Activated naive CD4-positive, alpha-beta T cell treated with anti-CD3 and anti-CD28 coated beads, Interleukin-2, amount 50 U/mL, for 16 hours (primary cell): ENCODE results near the gene TMEM231.
"Not testable (repeated sequence)": the region's sequence is repeated elsewhere in the genome, so short reads cannot be mapped to it uniquely, and the experiment has no call there.

Experiments
- DNase-seq: peaks from one replicate; pipeline ENCODE4 v3.0.0-alpha.2; 2020

The TMEM231 gene

GRCh38 chr16:75529056-75529905, 26.8 kb downstream of the TMEM231 start:
- no peak for DNase-seq

- no peak for DNase-seq
Measured at GRCh38 chr16:75527825-75528299, 28.2 kb downstream of the TMEM231 start.

- DNase-seq: no peak
Measured at GRCh38 chr16:75526032-75526790, 29.8 kb downstream of the TMEM231 start.

GRCh38 chr16:75519175-75519574, 36.9 kb downstream of the TMEM231 start:
- DNase-seq: no peak

- DNase-seq: peak; percentile 30
Measured at GRCh38 chr16:75516189-75516966, 39.7 kb downstream of the TMEM231 start.

DNA sequence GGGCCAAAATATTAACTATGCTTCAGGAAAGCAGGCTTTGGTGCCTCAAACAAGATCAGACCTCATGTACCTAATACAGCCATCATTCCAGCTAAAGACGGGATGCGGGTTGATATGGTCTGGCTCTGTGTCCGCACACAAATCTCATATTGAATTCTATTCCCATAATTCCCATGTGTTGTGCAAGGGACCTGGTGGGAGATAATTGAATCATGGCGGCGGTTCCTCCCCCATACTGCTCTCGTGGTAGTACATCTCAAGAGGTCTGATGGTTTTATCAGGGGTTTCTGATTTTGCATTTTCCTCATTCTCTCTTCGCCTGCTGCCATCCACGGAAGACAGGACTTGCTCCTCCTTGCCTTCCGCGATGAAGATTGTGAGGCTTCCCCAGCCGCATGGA, 41.8 kb downstream of the TMEM231 start:
- DNase-seq: no peak

DNA sequence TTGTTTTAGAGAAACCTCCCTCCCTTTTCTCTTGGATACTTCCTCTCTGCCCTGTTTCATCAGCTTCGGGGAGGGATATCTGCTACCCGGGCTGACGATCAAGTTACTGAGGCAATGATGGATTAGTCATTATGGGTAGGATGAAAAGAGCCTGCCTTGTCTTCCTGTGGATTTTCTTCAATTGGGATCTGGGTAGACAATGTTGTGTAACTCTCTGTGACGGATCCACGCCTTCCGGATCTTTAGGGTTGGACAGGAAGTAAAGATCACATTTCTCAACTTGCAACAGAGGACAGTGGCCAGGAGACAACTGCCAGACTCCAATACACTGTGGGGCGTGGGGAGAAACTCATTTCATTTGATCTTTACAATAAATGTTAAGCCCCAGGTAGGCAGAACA, 49.5 kb downstream of the TMEM231 start:
- DNase-seq: no peak

DNA sequence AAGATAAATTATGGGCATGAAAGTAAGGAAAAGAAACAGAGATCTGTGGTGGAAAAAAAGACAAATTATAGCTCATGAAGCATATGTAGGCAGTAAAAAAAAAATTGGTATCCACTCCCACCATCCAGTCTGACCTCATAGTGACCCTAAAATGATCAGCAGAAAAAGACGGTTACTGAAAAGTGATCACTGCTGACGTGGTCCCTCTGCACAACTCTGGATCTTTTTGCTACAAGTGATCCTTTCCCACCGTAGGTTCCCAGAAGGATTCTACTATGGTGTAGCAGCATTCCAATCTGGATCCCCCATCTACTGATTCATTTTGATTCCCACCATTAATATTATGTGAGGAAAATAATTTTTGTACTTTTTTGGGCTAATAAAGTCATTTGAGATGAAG, 49.9 kb downstream of the TMEM231 start:
- no peak for DNase-seq

DNA sequence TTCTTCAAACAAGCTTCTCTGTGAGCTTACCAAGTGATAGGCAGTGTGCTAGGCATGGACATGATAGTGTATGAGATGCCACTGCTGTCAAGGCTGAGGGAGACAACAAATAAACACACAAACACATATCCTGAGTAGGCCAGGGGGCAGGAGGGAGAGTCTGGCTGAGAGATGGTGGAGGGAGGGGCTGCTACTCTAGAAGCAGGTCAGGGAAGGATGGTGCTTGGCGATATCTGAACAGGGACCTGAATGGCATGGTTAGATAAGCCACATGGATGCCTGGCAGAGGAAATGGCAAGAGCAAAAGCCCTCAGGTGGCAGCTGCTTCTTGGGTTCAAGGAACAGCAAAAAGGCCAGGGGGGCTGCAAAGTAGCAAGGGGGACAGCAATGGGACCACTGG, 52.3 kb downstream of the TMEM231 start:
- no peak for DNase-seq

GRCh38 chr16:75502916-75503605, 53.0 kb downstream of the TMEM231 start:
- no peak for DNase-seq

DNA sequence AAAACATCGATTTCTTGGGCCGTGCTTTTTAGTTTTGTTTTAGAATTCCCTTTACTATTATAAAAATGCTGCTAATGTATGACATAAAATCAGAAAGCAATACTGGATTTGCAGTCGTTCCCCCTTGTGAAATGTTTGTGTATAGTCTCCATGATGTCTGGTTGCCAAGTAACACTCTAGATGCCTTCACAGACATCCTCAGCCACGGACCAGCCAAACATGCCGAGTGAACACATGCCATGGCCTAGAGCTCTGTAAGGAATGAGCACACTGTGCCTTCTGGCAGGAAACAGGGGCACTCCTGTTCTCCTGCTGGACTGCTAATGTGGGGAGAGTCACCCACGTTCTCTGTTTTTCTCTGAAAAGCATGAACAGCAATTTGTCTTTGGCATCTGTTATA, 54.2 kb downstream of the TMEM231 start:
- not testable (repeated sequence) for DNase-seq

DNA sequence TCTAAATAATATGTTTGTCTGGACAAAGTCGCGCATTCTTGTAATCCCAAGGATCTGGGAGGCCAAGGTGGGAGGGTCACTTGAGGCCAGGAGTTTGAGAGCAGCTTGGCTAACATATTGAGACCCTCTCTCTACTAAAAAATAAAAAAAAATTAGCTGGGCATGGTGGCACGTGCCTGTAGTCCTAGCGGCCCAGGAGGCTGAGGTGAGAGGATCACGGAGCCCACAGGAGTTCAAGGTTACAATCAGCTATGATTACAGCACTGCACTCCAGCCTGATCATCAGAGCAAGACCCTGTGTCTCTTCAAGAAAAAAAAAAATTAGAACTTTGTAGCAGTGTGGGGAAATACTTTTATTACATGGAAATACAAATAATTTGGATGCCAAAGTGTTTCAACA, 54.7 kb downstream of the TMEM231 start:
- DNase-seq: no peak

DNA sequence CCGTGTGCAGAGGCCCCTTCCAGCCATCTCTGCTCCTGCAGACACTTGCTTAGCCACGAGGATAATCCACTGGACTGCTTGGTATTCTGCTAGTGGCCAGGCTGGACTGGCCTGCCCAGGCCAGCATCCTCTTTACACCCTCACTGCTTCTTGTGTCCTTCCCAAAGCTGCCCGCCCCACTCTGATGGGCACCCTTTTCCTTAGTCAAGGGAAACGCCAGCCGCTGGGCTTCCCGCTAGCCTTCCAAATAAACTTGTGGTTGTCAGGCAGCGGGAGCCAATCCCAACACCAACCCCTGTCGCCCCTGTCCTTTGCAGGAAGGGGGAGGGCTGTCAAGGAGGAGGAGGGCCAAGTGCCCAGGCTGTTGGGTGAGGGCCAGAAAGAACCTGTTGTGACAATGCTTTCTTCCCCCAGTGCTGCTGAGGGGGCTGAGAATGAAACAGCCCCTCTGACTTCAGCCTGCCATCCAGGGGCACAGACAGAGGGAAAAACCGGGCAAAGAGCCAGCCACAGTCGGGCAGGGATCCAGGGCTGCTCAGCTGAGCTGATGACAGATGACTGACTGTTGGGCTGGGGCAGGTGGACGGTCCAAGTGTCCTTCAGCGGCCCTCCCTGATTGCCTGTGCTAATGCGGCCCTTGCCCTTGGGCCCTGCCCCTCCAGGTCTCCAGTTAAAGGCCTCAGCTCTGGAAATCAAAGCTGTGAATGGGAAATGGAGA, 57.3 kb downstream of the TMEM231 start:
- DNase-seq: not testable (repeated sequence)

DNA sequence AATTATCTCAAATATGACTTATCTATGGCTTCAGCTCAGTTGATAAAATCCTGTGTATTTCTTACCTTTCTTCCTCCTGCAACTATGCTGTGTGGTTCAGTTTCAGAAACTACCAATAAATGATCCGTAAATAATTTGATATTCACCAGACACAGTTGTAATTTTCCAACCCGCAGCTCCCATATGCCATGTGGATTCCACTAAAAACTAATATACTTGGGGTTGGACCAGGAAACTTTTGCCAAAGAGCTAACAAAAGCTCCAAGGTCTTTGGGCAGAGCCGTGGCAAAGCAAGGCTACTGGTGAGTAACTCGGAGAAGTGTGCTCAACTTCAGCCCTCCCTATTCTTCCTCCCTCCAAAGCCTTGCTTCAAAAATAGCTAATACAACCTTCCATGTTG, 58.5 kb downstream of the TMEM231 start:
- no peak for DNase-seq

DNA sequence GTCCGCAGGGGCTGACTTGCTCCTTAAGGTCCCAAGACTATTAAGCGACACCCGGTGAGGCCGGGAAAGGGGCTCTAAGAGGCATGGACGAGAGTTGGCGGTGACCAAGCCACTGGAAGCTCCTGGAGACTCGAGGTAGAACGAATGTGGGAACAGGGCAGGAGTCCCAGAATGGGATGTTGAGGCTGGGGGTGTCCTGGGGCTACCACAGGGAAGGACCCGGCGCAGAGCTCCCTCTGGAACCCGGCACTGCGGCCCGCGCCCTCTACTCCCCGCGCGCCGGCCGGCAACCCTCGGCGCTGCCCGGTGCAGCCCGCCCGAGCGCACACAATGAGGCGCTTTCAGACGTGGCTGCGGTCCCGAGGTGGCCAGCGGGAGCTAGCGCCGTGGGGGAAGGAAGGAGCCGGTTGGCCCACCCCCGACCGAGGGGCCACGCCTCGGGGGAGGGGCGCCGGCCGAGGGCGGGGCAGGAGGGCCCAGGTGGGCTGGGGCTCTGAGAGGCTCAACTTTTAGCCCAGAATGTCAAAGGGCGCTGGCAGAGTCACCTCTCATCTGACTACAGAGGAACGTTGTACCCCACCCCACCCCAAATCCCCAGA, 60.9 kb downstream of the TMEM231 start, which contains the start of gene CHST6:
Gene CHST6 (minus strand): TSS at position 366 of the 599 bp plus-strand sequence. CDS start 15,613 bp downstream, outside the sequence.
- peak; percentile 23 for DNase-seq

DNA sequence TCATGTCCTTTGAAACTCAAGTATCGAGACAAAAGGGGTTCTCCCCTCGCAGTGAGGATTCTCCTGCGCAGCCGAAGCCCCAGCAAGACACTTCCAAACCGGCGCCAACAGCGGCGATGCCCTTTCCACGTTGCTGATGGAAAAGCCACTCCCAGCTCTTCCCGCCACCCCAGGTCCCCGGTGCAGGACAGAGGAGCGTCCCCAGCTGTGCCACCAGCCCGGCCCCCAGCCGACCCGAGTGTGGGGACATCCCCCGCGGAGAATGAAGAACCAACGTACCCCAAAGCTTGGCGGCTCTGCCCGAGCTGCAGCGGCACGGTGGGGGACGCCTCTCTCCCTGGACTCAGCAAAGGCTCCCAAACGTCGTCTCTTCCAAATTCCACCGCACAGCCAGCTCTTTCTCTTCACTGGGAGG, 61.4 kb downstream of the TMEM231 start:
- DNase-seq: no peak

GRCh38 chr16:75494184-75494583, 61.9 kb downstream of the TMEM231 start:
- DNase-seq: no peak

GRCh38 chr16:75491876-75492275, 64.2 kb downstream of the TMEM231 start:
- no peak for DNase-seq

DNA sequence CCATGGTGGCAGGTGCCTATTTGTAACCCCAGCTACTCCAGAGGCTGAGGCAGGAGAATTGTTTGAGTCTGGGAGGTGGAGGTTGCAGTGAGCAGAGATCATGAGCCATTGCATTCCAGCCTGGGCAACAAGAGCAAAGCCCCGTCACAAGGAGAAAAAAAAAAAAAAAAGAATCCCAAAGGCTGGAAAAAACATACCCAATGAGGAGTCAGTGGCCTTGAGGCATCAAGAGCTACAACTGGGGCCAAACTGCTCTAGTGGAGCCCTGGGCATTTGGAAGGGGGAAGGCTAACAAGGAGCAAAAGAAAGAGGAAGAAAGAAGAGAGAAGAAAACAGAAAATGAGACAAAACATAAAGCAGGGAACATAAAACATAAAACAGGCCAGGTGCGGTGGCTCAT, 67.7 kb downstream of the TMEM231 start:
- no peak for DNase-seq
